SK-N-MC (cell line): ENCODE data around the gene VWA8.

ENCODE experiments used
- EZH2 ChIP-seq: fragments of 200-600 bp; sonication (generic); IDR thresholded peaks from one replicate; pipeline ENCODE4 v1.6.1; 2017; ENCODE audit warnings: antibody characterized with exemption
- FOXP2 ChIP-seq: optimal IDR thresholded peaks from 2 replicates; pipeline ENCODE3; 2011; ENCODE audit warnings: mild to moderate bottlenecking, moderate library complexity; ENCODE audit not compliant: insufficient read depth; ENCODE audit errors: extremely low read length, control extremely low read depth
- POLR2AphosphoS5 ChIP-seq: IDR thresholded peaks from 2 replicates; pipeline ENCODE4 v1.6.1; 2012; ENCODE audit warnings: mild to moderate bottlenecking, low read depth, low read length, borderline replicate concordance

DNA sequence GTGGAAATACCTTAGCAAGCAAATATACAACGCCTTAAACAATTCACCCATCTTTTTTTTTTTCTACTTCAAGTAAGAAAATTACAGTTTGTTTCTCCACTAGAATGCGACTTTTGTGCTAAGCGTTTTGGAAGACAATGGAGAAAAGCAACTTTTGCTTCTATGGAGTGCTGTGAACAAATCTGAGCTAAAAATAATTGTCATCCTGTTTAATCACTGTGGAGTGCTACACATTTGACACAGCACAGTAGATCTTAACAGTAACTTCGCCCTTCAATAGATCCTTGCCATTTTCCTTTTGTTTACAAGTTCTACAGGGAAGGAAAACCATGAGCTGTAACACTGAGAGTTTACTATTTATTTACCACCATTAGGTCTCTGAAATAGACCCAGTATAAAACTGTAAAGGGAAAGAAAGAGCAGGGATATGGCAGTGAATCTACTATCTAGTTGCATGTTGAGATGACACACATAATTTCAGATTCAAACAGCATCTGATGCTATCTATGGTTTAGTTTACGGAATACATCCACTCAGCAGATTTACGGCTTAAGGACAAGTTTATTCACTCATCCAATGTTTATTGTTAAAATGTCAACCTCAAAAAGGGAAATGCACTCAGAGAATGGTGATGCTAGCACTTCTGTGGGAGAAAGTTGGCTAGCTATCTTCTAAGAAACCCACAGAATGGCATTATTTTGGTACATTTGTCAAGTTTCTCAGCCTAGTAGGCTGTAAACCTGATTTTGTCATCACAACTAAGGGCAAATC is 175.3 kb downstream of the VWA8 start:
- no peak for TF ChIP-seq EZH2
- TF ChIP-seq POLR2AphosphoS5: no peak
- no peak for TF ChIP-seq FOXP2
